Lower lobe of right lung (tissue), 2 donors: Measurements from ENCODE around the gene GEMIN2. TPM values are rescaled to one million over a fixed set of nuclear protein-coding genes. Genes with fewer than 3 reads are reported as not detected.
A peak's percentile ranks its signal among the peaks of the same experiment; 100 is the strongest.
"Not testable (repeated sequence)": the region's sequence is repeated elsewhere in the genome, so short reads cannot be mapped to it uniquely, and the experiment has no call there.

Source experiments
- ATAC-seq, 2 donors: fragments of 200-7000 bp; cut with Tn5 transposase; one replicate each; pipeline ENCODE4 v1.9.1; 2020 to 2022; ENCODE audit warnings: mild to moderate bottlenecking in 2 of 2, moderate library complexity in 2 of 2
- DNase-seq: peaks from one replicate; pipeline ENCODE4 v3.0.0-alpha.2; 2020
- H3K27ac ChIP-seq: fragments of 200-600 bp; one replicate; pipeline ENCODE4 v1.8.0; 2022
- H3K27me3 ChIP-seq: fragments of 200-600 bp; one replicate; pipeline ENCODE4 v1.8.0; 2022; ENCODE audit warnings: low read depth
- H3K36me3 ChIP-seq: fragments of 200-600 bp; one replicate; pipeline ENCODE4 v1.8.0; 2022; ENCODE audit warnings: mild to moderate bottlenecking
- H3K4me1 ChIP-seq: fragments of 200-600 bp; one replicate; pipeline ENCODE4 v1.8.0; 2022
- H3K4me3 ChIP-seq: fragments of 200-600 bp; one replicate; pipeline ENCODE4 v1.8.0; 2022; ENCODE audit warnings: mild to moderate bottlenecking
- H3K9me3 ChIP-seq: fragments of 200-600 bp; one replicate; pipeline ENCODE4 v1.8.0; 2022
- CTCF ChIP-seq: fragments of 200-600 bp; IDR thresholded peaks from one replicate; pipeline ENCODE4 v1.8.0; 2022; ENCODE audit warnings: antibody characterized with exemption, mild to moderate bottlenecking
- intact Hi-C: fragments of 100-400 bp; cut with DNase I; formaldehyde crosslinking; loops from one replicate; pipeline ENCODE4 v1.11.0; 2022
- total RNA-seq: library from RNA; stranded (reverse); fragmentation: NEBNext Ultra II Directional; extraction: Animal tissue kit (Norgen Biotek cat#: 25700); gene quantifications from one replicate; pipeline ENCODE4 v1.2.1, GENCODE V29; 2021
- donor health status: DM: no; HTN: yes; CAD: no; lungs with severe emphysema.

GEMIN2 gene
- total RNA-seq, 1 donor from 2014 or later: 8.4 TPM

DNA sequence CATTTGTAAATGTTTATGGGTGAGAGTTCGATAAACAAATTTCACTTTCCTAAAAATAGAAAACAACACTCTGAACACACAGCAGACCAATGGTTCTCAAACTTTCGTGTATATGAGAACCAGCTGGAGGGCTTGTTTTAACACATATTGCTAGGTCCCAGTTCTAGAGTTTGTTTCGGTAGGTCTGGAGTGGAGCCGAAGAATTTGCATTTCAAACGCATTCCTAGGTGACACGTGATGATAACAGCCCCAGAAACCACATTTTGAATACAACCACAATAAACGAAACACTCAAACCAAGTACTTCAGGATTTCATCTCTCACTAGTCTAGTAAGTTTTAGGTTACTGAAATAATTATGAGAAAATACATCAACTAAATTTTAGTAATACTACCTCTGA lies 28.2 kb upstream of the GEMIN2 start:
- no peak for DNase-seq
- no peaks in the 10 kb centered on the region for H3K4me1 ChIP-seq
- H3K9me3 ChIP-seq: no peaks in the 10 kb centered on the region
- no peaks in the 10 kb centered on the region for H3K27me3 ChIP-seq
- H3K36me3 ChIP-seq: peaks cover 97% of the 10 kb centered on the region
- TF ChIP-seq CTCF: no peak
- H3K27ac ChIP-seq: no peak overlapping the region
- H3K4me3 ChIP-seq: no peak overlapping the region
- intact Hi-C loops: no loop called here
- no peak for ATAC-seq

GRCh38 chr14:39087493-39087892 lies 26.6 kb upstream of the GEMIN2 start:
- ATAC-seq (no peak), DNase-seq (no peak)
- H3K4me3 ChIP-seq: no peak overlapping the region
- intact Hi-C loops: no loop called here
- peaks cover 97% of the 10 kb centered on the region for H3K36me3 ChIP-seq
- no peaks in the 10 kb centered on the region for H3K27me3 ChIP-seq
- no peaks in the 10 kb centered on the region for H3K4me1 ChIP-seq
- H3K27ac ChIP-seq: no peak overlapping the region
- H3K9me3 ChIP-seq: no peaks in the 10 kb centered on the region
- no peak for TF ChIP-seq CTCF

- H3K9me3 ChIP-seq: no peaks in the 10 kb centered on the region
- intact Hi-C loops: no loop called here
- DNase-seq: no peak
- TF ChIP-seq CTCF: no peak
- H3K4me3 ChIP-seq: no peak overlapping the region
- H3K27ac ChIP-seq: no peak overlapping the region
- H3K27me3 ChIP-seq: no peaks in the 10 kb centered on the region
- H3K4me1 ChIP-seq: no peaks in the 10 kb centered on the region
- no peak for ATAC-seq
- peaks cover 96% of the 10 kb centered on the region for H3K36me3 ChIP-seq
These were observed 23.5 kb upstream of the GEMIN2 start for GRCh38 chr14:39090548-39091111.

GRCh38 chr14:39091716-39092115 lies 22.4 kb upstream of the GEMIN2 start:
- H3K4me3 ChIP-seq: no peak overlapping the region
- no peaks in the 10 kb centered on the region for H3K9me3 ChIP-seq
- H3K36me3 ChIP-seq: peaks cover 91% of the 10 kb centered on the region
- no peak for ATAC-seq
- no peak for DNase-seq
- intact Hi-C loops: no loop called here
- no peak overlapping the region for H3K27ac ChIP-seq
- H3K4me1 ChIP-seq: peaks cover under 1% of the 10 kb centered on the region
- no peak for TF ChIP-seq CTCF
- no peaks in the 10 kb centered on the region for H3K27me3 ChIP-seq

- H3K4me1 ChIP-seq: peaks cover 24% of the 10 kb centered on the region
- H3K4me3 ChIP-seq: no peak overlapping the region
- DNase-seq (no peak), ATAC-seq (no peak)
- TF ChIP-seq CTCF: no peak
- peaks cover 65% of the 10 kb centered on the region for H3K36me3 ChIP-seq
- no peaks in the 10 kb centered on the region for H3K27me3 ChIP-seq
- intact Hi-C loops: no loop called here
- H3K9me3 ChIP-seq: no peaks in the 10 kb centered on the region
- H3K27ac ChIP-seq: no peak overlapping the region
These were observed 19.6 kb upstream of the GEMIN2 start for GRCh38 chr14:39094515-39094914.

DNA sequence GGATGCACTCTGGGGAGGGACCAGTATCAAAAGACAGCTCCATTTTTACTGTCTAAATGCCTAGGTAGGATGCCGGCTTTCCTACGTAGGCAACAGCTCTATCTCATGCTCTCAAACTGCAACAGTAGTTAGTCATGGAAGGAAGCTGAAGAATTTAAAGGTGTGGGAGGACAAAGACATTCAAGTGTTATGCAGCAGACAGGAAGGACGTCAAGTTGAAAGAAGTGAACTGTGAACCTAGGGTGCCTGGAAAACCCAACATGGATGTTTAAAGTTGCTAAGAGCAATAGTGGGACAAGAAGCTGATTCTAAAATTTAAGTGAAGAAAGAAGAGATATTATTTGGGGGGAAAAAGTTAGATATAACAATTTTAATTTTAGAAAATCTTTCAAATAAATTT lies 17.0 kb upstream of the GEMIN2 start:
- no peak for TF ChIP-seq CTCF
- Histone ChIP-seq H3K27ac (peak overlapping the region; percentile 4), H3K4me1 (peaks cover 48% of the 10 kb centered on the region), H3K27me3 (no peaks in the 10 kb centered on the region), H3K4me3 (no peak overlapping the region), H3K9me3 (no peaks in the 10 kb centered on the region), H3K36me3 (peaks cover 38% of the 10 kb centered on the region)
- ATAC-seq: peak; percentile 57 to 84
- no peak for DNase-seq
- intact Hi-C loops: no loop called here

DNA sequence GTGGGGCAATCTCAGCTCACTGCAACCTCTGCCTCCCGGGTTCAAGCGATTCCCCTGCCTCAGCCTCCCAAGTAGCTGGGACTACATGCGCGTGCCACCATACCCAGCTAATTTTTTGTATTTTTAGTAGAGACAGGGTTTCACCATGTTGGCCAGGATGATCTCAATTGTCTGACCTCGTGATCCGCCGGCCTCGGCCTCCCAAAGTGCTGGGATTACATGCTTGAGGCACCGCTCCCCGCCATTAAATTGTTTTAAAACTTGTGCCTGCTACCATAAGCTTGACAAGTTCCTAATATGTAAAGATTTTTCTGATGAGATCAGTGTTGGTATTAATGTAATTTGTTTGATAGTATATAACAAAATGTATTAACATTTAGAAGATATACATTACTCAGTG lies 14.9 kb upstream of the GEMIN2 start:
- intact Hi-C loops, ATAC-seq, H3K27me3 ChIP-seq, H3K4me3 ChIP-seq, H3K9me3 ChIP-seq, DNase-seq, H3K27ac ChIP-seq: not testable (repeated sequence)
- Histone ChIP-seq H3K36me3 (peaks cover 20% of the 10 kb centered on the region), H3K4me1 (peaks cover 55% of the 10 kb centered on the region)
